Nephron progenitor cell (in vitro differentiated cells): ENCODE results near the gene CCDC180.
"Not testable (repeated sequence)": the region's sequence is repeated elsewhere in the genome, so short reads cannot be mapped to it uniquely, and the experiment has no call there.

Source experiments
- DNase-seq: peaks from one replicate; pipeline ENCODE4 v3.0.0; 2021
- H3K27ac Mint-ChIP-seq: 2 replicates; pipeline ENCODE4 v1.8.0; 2021; ENCODE audit warnings: mild to moderate bottlenecking, moderate library complexity, mixed read lengths
- H3K27me3 Mint-ChIP-seq: 2 replicates; pipeline ENCODE4 v1.8.0; 2021; ENCODE audit warnings: mild to moderate bottlenecking, low read depth, mixed read lengths; ENCODE audit not compliant: poor library complexity
- H3K36me3 Mint-ChIP-seq: 2 replicates; pipeline ENCODE4 v1.8.0; 2021; ENCODE audit warnings: low read depth, mixed read lengths
- H3K4me1 Mint-ChIP-seq: 2 replicates; pipeline ENCODE4 v1.8.0; 2021; ENCODE audit warnings: mixed read lengths
- H3K4me3 Mint-ChIP-seq: 2 replicates; pipeline ENCODE4 v1.8.0; 2021; ENCODE audit warnings: mild to moderate bottlenecking, moderate library complexity, mixed read lengths
- H3K9me3 Mint-ChIP-seq: 2 replicates; pipeline ENCODE4 v1.8.0; 2021; ENCODE audit warnings: mild to moderate bottlenecking, moderate library complexity, mixed read lengths
- TF ChIP-seq, protein P1 (sequence below): fragments of 200-600 bp; sonication (generic); IDR thresholded peaks from 2 replicates; pipeline ENCODE4 v1.5.0; 2021; ENCODE audit warnings: antibody characterized with exemption

The CCDC180 gene

DNA sequence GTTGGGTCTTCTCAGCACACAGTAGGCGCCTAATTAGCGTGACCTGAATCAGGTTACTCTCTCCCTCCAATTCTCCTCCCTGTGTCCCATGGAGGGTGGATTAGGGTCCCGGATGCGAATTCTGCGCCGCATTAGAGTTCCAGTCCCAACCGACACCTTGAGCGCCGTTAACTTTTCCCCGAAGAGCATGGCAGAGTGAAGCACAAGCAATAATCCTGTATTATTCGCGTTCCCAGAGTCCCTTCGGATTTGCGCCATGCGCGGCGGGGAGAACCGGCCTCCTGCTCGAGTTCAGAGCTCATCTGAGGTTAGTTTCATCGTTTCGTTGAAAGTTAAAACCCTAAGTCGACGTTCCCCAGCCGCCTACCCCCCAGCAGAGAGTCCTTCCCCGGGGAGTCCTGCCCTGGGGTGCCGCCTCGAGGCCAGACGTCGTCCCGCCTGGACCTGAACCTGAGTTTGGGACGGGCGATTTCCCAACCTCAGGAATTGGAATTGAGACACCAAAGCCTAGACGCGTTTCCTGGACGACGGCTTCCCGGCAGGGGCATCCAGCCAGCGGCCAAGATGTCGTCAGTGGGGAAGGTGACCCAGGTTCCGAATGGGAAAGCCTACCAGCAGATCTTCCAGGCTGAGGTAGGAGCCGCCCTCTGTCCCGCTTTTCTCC, at the start of gene CCDC180:
TSS of gene CCDC180 (plus strand) at position 160 of the 664 bp plus-strand sequence. CDS start at position 565, 405 bp downstream.
- Mint-ChIP-seq H3K36me3 (peaks cover 28% of the 10 kb centered on the region), H3K27ac (no peak within 1 kb of the TSS), H3K4me3 (no peak within 1 kb of the TSS), H3K27me3 (peaks cover 4% of the 10 kb centered on the region), H3K4me1 (no peaks in the 10 kb centered on the region), H3K9me3 (peaks cover 20% of the 10 kb centered on the region)
- TF ChIP-seq, protein P1, sequence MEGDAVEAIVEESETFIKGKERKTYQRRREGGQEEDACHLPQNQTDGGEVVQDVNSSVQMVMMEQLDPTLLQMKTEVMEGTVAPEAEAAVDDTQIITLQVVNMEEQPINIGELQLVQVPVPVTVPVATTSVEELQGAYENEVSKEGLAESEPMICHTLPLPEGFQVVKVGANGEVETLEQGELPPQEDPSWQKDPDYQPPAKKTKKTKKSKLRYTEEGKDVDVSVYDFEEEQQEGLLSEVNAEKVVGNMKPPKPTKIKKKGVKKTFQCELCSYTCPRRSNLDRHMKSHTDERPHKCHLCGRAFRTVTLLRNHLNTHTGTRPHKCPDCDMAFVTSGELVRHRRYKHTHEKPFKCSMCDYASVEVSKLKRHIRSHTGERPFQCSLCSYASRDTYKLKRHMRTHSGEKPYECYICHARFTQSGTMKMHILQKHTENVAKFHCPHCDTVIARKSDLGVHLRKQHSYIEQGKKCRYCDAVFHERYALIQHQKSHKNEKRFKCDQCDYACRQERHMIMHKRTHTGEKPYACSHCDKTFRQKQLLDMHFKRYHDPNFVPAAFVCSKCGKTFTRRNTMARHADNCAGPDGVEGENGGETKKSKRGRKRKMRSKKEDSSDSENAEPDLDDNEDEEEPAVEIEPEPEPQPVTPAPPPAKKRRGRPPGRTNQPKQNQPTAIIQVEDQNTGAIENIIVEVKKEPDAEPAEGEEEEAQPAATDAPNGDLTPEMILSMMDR, result no peak
- DNase-seq, result no peak

DNA sequence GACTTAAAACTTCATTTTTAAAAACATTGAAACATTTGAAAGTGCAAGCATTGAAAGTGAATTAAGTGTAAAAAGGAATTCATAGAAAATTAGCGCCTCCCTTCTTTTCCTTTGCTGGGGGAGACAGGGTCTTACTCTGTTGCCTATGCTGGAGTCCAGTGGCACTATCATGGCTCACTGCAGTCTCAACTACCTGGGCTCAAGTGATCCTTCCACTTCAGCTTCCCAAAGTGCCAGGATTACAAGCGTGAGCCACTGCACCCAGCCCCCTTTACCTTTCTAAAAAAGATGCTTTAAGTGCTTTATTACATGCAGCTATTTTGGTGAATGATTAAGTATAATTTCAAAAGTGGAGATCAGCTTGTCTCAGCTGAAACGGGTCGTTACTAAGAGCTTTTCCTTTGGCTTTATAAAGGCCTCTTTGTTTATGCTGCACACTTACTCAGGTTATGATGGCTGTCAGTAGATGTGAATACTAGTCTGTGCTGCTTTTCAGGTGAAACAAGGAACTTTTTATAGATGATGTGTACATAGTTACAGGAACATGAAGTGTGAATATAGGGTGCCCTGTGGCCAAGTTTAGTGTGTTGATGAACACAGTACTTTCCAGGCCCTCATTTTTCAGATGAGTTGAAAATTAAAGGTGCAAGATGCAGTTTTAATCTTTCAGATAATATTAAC, 47.5 kb upstream of the CCDC180 start:
- H3K27me3 Mint-ChIP-seq, H3K4me1 Mint-ChIP-seq, H3K36me3 Mint-ChIP-seq, H3K4me3 Mint-ChIP-seq, H3K27ac Mint-ChIP-seq, DNase-seq, H3K9me3 Mint-ChIP-seq: not testable (repeated sequence)

DNA sequence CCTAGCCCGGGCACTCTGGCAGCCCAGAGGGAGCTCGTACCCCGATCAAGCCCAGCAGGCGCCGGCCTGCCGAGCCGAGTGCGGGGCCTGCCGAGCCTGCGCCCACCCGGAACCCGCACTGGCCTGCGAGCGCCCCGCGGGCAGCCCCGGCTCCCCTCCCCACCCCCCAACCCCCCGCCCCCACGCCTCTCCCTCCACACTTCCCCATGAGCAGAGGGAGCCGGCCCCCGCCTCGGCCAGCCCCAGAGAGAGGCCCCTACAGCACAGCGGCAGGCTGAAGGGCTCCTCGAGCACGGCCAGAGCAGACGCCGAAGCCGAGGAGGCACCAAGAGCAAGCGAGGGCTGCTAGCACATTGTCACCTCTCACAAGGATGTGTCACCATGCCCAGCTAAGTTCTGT, 36.2 kb upstream of the CCDC180 start:
- Mint-ChIP-seq H3K4me1 (peaks cover 12% of the 10 kb centered on the region), H3K36me3 (no peaks in the 10 kb centered on the region), H3K9me3 (no peaks in the 10 kb centered on the region), H3K4me3 (peak overlapping the region; percentile 36), H3K27ac (no peak overlapping the region), H3K27me3 (peaks cover 2% of the 10 kb centered on the region)
- peak; percentile 52 for DNase-seq
- TF ChIP-seq, protein P1, result no peak

DNA sequence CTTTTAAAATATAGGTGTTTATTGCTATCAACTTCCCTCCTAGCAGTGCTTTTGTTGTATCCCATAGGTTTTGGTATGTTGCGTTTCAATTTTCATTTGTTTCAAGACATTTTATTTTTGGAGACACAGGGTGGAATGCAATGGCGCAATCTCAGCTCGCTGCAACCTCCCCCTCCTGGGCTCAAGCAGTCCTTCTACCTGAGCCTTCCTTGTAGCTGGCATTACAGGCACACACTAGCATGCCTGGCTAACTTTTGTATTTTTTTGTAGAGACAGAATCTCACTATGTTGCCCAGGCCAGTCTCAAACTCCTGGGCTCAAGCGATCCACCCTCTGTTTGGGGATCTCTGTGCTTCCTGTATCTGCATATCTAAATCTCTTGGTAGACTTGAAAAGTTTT, 35.4 kb upstream of the CCDC180 start:
- H3K4me3 Mint-ChIP-seq, result peak overlapping the region; percentile 36
- H3K36me3 Mint-ChIP-seq, result peaks cover 6% of the 10 kb centered on the region

DNA sequence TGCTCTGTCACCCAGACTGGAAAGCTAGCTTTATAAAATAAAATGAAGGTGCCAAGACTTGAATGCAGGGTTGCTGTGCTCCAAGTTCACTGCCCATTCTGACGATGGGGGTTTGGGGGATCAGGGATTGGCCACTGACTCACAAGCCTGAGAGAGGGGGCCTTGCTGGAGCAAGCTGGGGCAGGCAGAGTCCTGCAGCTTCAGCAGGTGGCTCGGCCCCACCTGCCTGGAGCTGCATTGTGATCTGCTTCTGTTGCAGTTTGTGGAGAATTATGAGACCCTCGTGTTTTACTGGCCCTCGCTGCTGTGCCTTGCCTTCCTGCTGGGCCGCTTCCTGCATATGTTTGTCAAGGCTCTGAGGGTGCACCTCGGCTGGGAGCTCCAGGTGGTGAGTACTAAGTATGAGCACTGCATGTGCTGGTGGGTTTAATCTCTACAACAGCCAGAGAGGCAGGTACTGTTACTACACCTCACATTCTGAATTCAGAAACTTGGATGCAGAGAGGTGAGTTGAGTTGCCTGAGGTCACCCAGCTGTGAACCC, 31.1 kb upstream of the CCDC180 start:
- H3K36me3 Mint-ChIP-seq, result peaks cover 42% of the 10 kb centered on the region
- H3K27ac Mint-ChIP-seq, result no peak overlapping the region
- peaks cover 12% of the 10 kb centered on the region for H3K4me1 Mint-ChIP-seq
- no peak overlapping the region for H3K4me3 Mint-ChIP-seq
- TF ChIP-seq, protein P1, result no peak
- DNase-seq, result no peak
- H3K9me3 Mint-ChIP-seq, result no peaks in the 10 kb centered on the region
- H3K27me3 Mint-ChIP-seq, result no peaks in the 10 kb centered on the region

More for the DNA sequence above, 35.4 kb upstream of the CCDC180 start:
- peaks cover 2% of the 10 kb centered on the region for H3K27me3 Mint-ChIP-seq
- H3K9me3 Mint-ChIP-seq, result no peaks in the 10 kb centered on the region
- H3K27ac Mint-ChIP-seq, result no peak overlapping the region
- no peak for DNase-seq
- TF ChIP-seq, protein P1, result no peak
- peaks cover 12% of the 10 kb centered on the region for H3K4me1 Mint-ChIP-seq

DNA sequence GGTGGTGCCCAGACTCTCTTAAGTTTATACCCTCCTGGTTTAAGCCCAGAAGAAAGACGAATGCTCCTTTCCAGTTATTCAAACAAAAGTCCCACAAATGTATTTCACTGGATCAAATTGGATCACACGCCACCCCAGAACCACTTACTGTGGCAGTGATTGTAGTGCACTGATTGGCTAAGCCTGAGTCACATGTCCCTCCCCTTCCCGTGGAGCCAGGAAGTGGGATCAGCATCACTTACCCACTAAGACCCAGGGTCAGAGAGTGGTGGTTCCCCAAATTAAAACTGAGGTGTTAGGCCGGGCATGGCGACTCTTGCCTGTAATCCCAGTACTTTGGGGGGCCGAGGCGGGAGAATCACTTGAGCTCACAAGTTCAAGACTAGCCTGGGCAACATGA, 29.5 kb upstream of the CCDC180 start:
- TF ChIP-seq, protein P1, result no peak
- H3K4me3 Mint-ChIP-seq, result no peak overlapping the region
- no peak for DNase-seq
- no peaks in the 10 kb centered on the region for H3K27me3 Mint-ChIP-seq
- peaks cover 58% of the 10 kb centered on the region for H3K36me3 Mint-ChIP-seq
- H3K9me3 Mint-ChIP-seq, result no peaks in the 10 kb centered on the region
- no peak overlapping the region for H3K27ac Mint-ChIP-seq
- H3K4me1 Mint-ChIP-seq, result no peaks in the 10 kb centered on the region
